ENCODE data around the gene DNASE1L1.

DNA sequence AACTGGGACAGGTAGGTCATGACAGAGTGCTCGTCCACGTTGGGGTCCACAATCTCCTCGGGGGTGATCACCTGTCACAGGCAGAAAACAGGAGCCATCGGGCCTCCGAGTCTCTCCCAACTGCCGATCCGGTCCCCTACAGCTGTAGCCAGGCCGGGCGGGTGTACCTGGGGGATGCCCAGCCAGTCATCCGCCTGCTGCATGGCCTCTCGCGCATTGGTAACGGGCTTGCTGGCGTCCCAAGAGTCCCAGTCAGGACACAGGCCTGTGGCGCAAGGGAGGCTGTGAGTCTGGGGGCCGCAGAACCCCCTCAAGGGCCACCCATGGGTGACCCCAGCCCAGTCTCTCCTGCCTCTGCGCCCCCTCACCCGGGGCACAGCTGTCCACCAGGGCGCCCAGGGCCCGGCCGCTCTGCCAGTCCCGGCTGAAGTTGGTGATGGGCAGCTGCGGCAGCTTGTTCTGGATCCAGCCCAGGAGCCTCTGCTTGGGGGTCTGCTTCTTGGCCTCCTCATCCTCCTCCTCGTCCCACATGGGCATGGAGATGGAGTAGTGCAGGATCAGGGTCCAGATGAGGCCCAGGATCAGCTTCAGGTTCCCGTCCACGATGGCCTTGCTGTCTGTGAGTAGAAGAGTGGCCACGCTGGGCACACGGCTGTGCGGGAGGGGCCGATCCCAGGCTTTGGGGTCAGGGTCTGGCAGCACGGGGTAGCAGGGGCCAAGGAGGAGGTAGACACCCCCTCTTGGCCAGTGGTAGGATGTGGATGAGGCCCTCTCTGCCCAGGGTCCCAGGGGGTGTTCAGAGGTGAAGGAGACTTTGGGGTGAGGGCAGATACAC is 41.4 kb downstream of the DNASE1L1 start:
- TF ChIP-seq POLR2A (IDR thresholded peaks at IDR 0.05): no peak
- TF ChIP-seq, protein P1, sequence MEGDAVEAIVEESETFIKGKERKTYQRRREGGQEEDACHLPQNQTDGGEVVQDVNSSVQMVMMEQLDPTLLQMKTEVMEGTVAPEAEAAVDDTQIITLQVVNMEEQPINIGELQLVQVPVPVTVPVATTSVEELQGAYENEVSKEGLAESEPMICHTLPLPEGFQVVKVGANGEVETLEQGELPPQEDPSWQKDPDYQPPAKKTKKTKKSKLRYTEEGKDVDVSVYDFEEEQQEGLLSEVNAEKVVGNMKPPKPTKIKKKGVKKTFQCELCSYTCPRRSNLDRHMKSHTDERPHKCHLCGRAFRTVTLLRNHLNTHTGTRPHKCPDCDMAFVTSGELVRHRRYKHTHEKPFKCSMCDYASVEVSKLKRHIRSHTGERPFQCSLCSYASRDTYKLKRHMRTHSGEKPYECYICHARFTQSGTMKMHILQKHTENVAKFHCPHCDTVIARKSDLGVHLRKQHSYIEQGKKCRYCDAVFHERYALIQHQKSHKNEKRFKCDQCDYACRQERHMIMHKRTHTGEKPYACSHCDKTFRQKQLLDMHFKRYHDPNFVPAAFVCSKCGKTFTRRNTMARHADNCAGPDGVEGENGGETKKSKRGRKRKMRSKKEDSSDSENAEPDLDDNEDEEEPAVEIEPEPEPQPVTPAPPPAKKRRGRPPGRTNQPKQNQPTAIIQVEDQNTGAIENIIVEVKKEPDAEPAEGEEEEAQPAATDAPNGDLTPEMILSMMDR (IDR thresholded peaks at IDR 0.05 in 8 of 11, conservative IDR thresholded peaks at IDR 0.05 in 3 of 11): no peak

Measured in spleen (tissue), 7 donors.